GM23338 (cell line): Measurements from ENCODE around the gene GAREM1. TPM values are rescaled to one million over a fixed set of nuclear protein-coding genes. Genes with fewer than 3 reads are reported as not detected.

Experiments
- ATAC-seq: fragments of 200-7000 bp; cut with Tn5 transposase; 3 replicates; pipeline ENCODE4 v1.9.1; 2020
- DNase-seq: peaks from one replicate; pipeline ENCODE4 v3.0.0-alpha.2; 2015; ENCODE audit warnings: low spot score
- H2AFZ ChIP-seq: fragments of 200-600 bp; sonication (generic); 2 replicates; pipeline ENCODE4 v1.8.0; 2016; ENCODE audit warnings: antibody characterized with exemption, mild to moderate bottlenecking, moderate library complexity
- H3F3A ChIP-seq: fragments of 200-600 bp; sonication (generic); replicated peaks from 2 replicates; pipeline ENCODE4 v1.8.0; 2017; ENCODE audit warnings: antibody characterized with exemption, mixed run types, low read depth
- H3K27ac ChIP-seq: fragments of 200-600 bp; sonication (generic); 2 replicates; pipeline ENCODE4 v1.6.1; 2016; ENCODE audit warnings: low read depth
- H3K27me3 ChIP-seq: fragments of 200-600 bp; sonication (generic); 2 replicates; pipeline ENCODE4 v1.8.0; 2016; ENCODE audit warnings: mild to moderate bottlenecking, mixed run types, moderate library complexity; ENCODE audit not compliant: insufficient read depth
- H3K36me3 ChIP-seq: fragments of 200-600 bp; sonication (generic); 2 replicates; pipeline ENCODE4 v1.8.0; 2016; ENCODE audit warnings: mild to moderate bottlenecking; ENCODE audit not compliant: insufficient read depth
- H3K4me1 ChIP-seq: fragments of 200-600 bp; sonication (generic); 2 replicates; pipeline ENCODE4 v1.8.0; 2016; ENCODE audit warnings: mild to moderate bottlenecking, moderate library complexity; ENCODE audit not compliant: insufficient read depth
- H3K4me2 ChIP-seq: fragments of 200-600 bp; sonication (generic); 2 replicates; pipeline ENCODE4 v1.7.1; 2017; ENCODE audit warnings: mixed run types
- H3K4me3 ChIP-seq: fragments of 200-600 bp; sonication (generic); 2 replicates; pipeline ENCODE4 v1.6.1; 2016; ENCODE audit warnings: mixed run types
- H3K79me2 ChIP-seq: fragments of 200-600 bp; sonication (generic); replicated peaks from 2 replicates; pipeline ENCODE4 v1.8.0; 2017; ENCODE audit warnings: mild to moderate bottlenecking; ENCODE audit not compliant: insufficient read depth
- H3K9me2 ChIP-seq: fragments of 200-600 bp; sonication (generic); 2 replicates; pipeline ENCODE4 v1.8.0; 2017; ENCODE audit not compliant: insufficient read depth
- H4K20me1 ChIP-seq: fragments of 200-600 bp; sonication (generic); replicated peaks from 2 replicates; pipeline ENCODE4 v1.8.0; 2017; ENCODE audit warnings: mild to moderate bottlenecking; ENCODE audit not compliant: insufficient read depth
- H3K27ac Mint-ChIP-seq: 2 replicates; pipeline ENCODE4 v1.8.0; 2020; ENCODE audit warnings: inconsistent platforms, mild to moderate bottlenecking, moderate library complexity, mixed read lengths
- H3K27me3 Mint-ChIP-seq: 3 replicates; pipeline ENCODE4 v1.8.0; 2022; ENCODE audit warnings: low read depth, mild to moderate bottlenecking, moderate library complexity, mixed read lengths, inconsistent platforms; ENCODE audit not compliant: insufficient read depth, poor library complexity
- H3K36me3 Mint-ChIP-seq: 3 replicates; pipeline ENCODE4 v1.8.0; 2021; ENCODE audit warnings: low read depth, mild to moderate bottlenecking, inconsistent platforms, moderate library complexity, mixed read lengths
- H3K4me1 Mint-ChIP-seq: 3 replicates; pipeline ENCODE4 v1.8.0; 2020; ENCODE audit warnings: mild to moderate bottlenecking, inconsistent platforms, mixed read lengths
- H3K4me3 Mint-ChIP-seq: 3 replicates; pipeline ENCODE4 v1.8.0; 2021; ENCODE audit warnings: moderate library complexity, mild to moderate bottlenecking, inconsistent platforms, mixed read lengths
- H3K9me3 Mint-ChIP-seq: 3 replicates; pipeline ENCODE4 v1.8.0; 2020; ENCODE audit warnings: moderate library complexity, mild to moderate bottlenecking, inconsistent platforms, mixed read lengths
- CREB1 ChIP-seq: fragments of 250-450 bp; sonication (Bioruptor Pico); IDR thresholded peaks from 2 replicates; pipeline ENCODE4 v1.5.0; 2020; ENCODE audit warnings: low read depth, mild to moderate bottlenecking, moderate library complexity
- EZH2 ChIP-seq: fragments of 200-600 bp; sonication (generic); IDR thresholded peaks from one replicate; pipeline ENCODE4 v1.8.0; 2017; ENCODE audit warnings: antibody characterized with exemption, mild to moderate bottlenecking, low read depth; ENCODE audit not compliant: unreplicated experiment
- EZH2phosphoT487 ChIP-seq: fragments of 200-600 bp; sonication (generic); IDR thresholded peaks from one replicate; pipeline ENCODE4 v1.8.1; 2018; ENCODE audit warnings: antibody characterized with exemption; ENCODE audit not compliant: unreplicated experiment
- JUNB ChIP-seq: IDR thresholded peaks from one replicate; pipeline ENCODE4 v1.6.1; 2016; ENCODE audit warnings: antibody characterized with exemption; ENCODE audit not compliant: unreplicated experiment
- NANOG ChIP-seq: IDR thresholded peaks from 2 replicates; pipeline ENCODE4 v1.6.1; 2016; ENCODE audit warnings: antibody characterized with exemption, borderline replicate concordance
- POLR2AphosphoS5 ChIP-seq: IDR thresholded peaks from 2 replicates; pipeline ENCODE4 v1.6.1; 2016; ENCODE audit warnings: antibody characterized with exemption, low read depth
- STAT1 ChIP-seq: IDR thresholded peaks from one replicate; pipeline ENCODE4 v1.6.1; 2016; ENCODE audit warnings: antibody characterized with exemption; ENCODE audit not compliant: unreplicated experiment
- ZNF114 ChIP-seq: fragments of 250-450 bp; sonication (Bioruptor Pico); IDR thresholded peaks from 2 replicates; pipeline ENCODE4 v1.5.0; 2020; ENCODE audit warnings: mild to moderate bottlenecking, moderate library complexity
- ZNF331 ChIP-seq: fragments of 250-450 bp; sonication (Bioruptor Pico); IDR thresholded peaks from 2 replicates; pipeline ENCODE4 v1.5.0; 2020; ENCODE audit warnings: low read depth, mild to moderate bottlenecking, moderate library complexity
- polyA plus RNA-seq: library from polyadenylated mRNA; unstranded; fragments of >200 nt; fragmentation: Nextera tagmentation; extraction: Ambion mirVana; gene quantifications from 2 replicates; pipeline ENCODE4 v1.2.1, GENCODE V29; 2016
- total RNA-seq: library from RNA; depleted of rRNA; stranded (reverse); fragments of >200 nt; shearing (Covaris generic); gene quantifications from 2 replicates; pipeline ENCODE4 v1.2.3, GENCODE V29; 2014
- TF ChIP-seq, protein P1 (sequence below), 2 experiments: fragments of 200-600 bp in 1 of 2; sonication (generic) in 1 of 2; conservative IDR thresholded peaks; 2 replicates each; pipeline versions ENCODE4 v1.5.1 to v1.6.1; 2016 to 2017; ENCODE audit warnings: antibody characterized with exemption in 2 of 2, low read depth in 2 of 2, mild to moderate bottlenecking in 2 of 2, moderate library complexity in 1 of 2
- TF ChIP-seq, protein P2 (sequence below): IDR thresholded peaks from 2 replicates; pipeline ENCODE4 v1.6.1; 2016; ENCODE audit warnings: antibody characterized with exemption
- TF ChIP-seq, protein P3 (sequence below): fragments of 250-450 bp; sonication (Bioruptor Pico); IDR thresholded peaks from 2 replicates; pipeline ENCODE4 v1.5.0; 2020; ENCODE audit warnings: mild to moderate bottlenecking, moderate library complexity
- TF ChIP-seq, protein P4 (sequence below): IDR thresholded peaks from one replicate; pipeline ENCODE4 v1.6.1; 2018; ENCODE audit warnings: antibody characterized with exemption; ENCODE audit not compliant: unreplicated experiment

The GAREM1 gene
- total and polyA plus RNA-seq, 2 experiments from 2014 or later = 2.7 to 6.0 TPM

DNA sequence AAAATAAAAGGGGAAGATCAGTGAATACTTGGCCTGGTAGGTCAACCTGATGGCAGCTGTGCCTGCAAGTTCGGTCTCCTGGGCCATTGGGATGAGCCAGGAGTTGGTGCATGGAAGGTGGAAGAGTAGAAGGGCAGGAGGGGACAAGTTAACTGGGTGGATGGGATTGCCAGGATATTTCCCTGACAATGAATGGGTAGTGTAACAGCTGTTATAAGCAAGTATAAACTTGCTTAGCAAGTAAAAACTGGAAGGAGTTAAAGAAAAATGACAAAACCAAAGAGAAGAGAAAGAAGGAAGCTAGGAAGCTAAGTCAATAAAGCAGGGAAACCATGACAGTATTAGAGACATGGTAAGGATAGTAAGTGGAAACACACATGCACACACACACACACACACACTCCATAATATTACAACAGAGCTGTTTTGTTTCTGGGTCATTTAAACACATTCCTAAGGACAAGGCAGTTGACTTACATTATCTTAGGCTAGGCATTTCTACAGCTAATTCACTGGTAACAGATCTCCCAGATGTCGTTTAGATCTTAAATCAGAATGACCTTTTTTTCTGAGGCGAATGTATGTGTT is 251.2 kb downstream of the GAREM1 start:
- ATAC-seq = no peak
- Mint-ChIP-seq H3K27ac (no peak overlapping the region), H3K4me1 (no peaks in the 10 kb centered on the region)

More for the DNA sequence above, 251.2 kb downstream of the GAREM1 start:
- H3K36me3 ChIP-seq = no peaks in the 10 kb centered on the region
- no peaks in the 10 kb centered on the region for H4K20me1 ChIP-seq
- H3K36me3 Mint-ChIP-seq = no peaks in the 10 kb centered on the region
- no peak overlapping the region for H3K4me2 ChIP-seq
- H3K27me3 ChIP-seq = no peaks in the 10 kb centered on the region
- H3K4me1 ChIP-seq = no peaks in the 10 kb centered on the region
- H3K27me3 Mint-ChIP-seq = no peaks in the 10 kb centered on the region
- no peak for DNase-seq
- no peaks in the 10 kb centered on the region for H3F3A ChIP-seq
- no peaks in the 10 kb centered on the region for H3K79me2 ChIP-seq
- no peak overlapping the region for H2AFZ ChIP-seq
- TF ChIP-seq STAT1 = no peak
- TF ChIP-seq, protein P1, sequence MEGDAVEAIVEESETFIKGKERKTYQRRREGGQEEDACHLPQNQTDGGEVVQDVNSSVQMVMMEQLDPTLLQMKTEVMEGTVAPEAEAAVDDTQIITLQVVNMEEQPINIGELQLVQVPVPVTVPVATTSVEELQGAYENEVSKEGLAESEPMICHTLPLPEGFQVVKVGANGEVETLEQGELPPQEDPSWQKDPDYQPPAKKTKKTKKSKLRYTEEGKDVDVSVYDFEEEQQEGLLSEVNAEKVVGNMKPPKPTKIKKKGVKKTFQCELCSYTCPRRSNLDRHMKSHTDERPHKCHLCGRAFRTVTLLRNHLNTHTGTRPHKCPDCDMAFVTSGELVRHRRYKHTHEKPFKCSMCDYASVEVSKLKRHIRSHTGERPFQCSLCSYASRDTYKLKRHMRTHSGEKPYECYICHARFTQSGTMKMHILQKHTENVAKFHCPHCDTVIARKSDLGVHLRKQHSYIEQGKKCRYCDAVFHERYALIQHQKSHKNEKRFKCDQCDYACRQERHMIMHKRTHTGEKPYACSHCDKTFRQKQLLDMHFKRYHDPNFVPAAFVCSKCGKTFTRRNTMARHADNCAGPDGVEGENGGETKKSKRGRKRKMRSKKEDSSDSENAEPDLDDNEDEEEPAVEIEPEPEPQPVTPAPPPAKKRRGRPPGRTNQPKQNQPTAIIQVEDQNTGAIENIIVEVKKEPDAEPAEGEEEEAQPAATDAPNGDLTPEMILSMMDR (conservative IDR thresholded peaks at IDR 0.05; ENCODE audit: low read depth in 2 of 2) = no peak
- no peak for TF ChIP-seq JUNB
- TF ChIP-seq, protein P2, sequence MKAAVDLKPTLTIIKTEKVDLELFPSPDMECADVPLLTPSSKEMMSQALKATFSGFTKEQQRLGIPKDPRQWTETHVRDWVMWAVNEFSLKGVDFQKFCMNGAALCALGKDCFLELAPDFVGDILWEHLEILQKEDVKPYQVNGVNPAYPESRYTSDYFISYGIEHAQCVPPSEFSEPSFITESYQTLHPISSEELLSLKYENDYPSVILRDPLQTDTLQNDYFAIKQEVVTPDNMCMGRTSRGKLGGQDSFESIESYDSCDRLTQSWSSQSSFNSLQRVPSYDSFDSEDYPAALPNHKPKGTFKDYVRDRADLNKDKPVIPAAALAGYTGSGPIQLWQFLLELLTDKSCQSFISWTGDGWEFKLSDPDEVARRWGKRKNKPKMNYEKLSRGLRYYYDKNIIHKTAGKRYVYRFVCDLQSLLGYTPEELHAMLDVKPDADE = no peak
- TF ChIP-seq EZH2phosphoT487 = no peak
- no peak for TF ChIP-seq ZNF331
- no peak for TF ChIP-seq NANOG
- TF ChIP-seq CREB1 (CRISPR knock-in tag) = no peak
- TF ChIP-seq POLR2AphosphoS5 = no peak
- TF ChIP-seq ZNF114 = no peak
- no peak for TF ChIP-seq EZH2
- TF ChIP-seq, protein P3, sequence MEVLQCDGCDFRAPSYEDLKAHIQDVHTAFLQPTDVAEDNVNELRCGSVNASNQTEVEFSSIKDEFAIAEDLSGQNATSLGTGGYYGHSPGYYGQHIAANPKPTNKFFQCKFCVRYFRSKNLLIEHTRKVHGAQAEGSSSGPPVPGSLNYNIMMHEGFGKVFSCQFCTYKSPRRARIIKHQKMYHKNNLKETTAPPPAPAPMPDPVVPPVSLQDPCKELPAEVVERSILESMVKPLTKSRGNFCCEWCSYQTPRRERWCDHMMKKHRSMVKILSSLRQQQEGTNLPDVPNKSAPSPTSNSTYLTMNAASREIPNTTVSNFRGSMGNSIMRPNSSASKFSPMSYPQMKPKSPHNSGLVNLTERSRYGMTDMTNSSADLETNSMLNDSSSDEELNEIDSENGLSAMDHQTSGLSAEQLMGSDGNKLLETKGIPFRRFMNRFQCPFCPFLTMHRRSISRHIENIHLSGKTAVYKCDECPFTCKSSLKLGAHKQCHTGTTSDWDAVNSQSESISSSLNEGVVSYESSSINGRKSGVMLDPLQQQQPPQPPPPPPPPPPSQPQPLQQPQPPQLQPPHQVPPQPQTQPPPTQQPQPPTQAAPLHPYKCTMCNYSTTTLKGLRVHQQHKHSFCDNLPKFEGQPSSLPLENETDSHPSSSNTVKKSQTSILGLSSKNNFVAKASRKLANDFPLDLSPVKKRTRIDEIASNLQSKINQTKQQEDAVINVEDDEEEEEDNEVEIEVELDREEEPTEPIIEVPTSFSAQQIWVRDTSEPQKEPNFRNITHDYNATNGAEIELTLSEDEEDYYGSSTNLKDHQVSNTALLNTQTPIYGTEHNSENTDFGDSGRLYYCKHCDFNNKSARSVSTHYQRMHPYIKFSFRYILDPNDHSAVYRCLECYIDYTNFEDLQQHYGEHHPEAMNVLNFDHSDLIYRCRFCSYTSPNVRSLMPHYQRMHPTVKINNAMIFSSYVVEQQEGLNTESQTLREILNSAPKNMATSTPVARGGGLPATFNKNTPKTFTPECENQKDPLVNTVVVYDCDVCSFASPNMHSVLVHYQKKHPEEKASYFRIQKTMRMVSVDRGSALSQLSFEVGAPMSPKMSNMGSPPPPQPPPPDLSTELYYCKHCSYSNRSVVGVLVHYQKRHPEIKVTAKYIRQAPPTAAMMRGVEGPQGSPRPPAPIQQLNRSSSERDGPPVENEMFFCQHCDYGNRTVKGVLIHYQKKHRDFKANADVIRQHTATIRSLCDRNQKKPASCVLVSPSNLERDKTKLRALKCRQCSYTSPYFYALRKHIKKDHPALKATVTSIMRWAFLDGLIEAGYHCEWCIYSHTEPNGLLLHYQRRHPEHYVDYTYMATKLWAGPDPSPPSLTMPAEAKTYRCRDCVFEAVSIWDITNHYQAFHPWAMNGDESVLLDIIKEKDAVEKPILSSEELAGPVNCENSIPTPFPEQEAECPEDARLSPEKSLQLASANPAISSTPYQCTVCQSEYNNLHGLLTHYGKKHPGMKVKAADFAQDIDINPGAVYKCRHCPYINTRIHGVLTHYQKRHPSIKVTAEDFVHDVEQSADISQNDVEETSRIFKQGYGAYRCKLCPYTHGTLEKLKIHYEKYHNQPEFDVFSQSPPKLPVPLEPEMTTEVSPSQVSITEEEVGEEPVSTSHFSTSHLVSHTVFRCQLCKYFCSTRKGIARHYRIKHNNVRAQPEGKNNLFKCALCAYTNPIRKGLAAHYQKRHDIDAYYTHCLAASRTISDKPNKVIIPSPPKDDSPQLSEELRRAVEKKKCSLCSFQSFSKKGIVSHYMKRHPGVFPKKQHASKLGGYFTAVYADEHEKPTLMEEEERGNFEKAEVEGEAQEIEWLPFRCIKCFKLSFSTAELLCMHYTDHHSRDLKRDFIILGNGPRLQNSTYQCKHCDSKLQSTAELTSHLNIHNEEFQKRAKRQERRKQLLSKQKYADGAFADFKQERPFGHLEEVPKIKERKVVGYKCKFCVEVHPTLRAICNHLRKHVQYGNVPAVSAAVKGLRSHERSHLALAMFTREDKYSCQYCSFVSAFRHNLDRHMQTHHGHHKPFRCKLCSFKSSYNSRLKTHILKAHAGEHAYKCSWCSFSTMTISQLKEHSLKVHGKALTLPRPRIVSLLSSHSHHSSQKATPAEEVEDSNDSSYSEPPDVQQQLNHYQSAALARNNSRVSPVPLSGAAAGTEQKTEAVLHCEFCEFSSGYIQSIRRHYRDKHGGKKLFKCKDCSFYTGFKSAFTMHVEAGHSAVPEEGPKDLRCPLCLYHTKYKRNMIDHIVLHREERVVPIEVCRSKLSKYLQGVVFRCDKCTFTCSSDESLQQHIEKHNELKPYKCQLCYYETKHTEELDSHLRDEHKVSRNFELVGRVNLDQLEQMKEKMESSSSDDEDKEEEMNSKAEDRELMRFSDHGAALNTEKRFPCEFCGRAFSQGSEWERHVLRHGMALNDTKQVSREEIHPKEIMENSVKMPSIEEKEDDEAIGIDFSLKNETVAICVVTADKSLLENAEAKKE (CRISPR knock-in tag) = no peak
- TF ChIP-seq, protein P4, sequence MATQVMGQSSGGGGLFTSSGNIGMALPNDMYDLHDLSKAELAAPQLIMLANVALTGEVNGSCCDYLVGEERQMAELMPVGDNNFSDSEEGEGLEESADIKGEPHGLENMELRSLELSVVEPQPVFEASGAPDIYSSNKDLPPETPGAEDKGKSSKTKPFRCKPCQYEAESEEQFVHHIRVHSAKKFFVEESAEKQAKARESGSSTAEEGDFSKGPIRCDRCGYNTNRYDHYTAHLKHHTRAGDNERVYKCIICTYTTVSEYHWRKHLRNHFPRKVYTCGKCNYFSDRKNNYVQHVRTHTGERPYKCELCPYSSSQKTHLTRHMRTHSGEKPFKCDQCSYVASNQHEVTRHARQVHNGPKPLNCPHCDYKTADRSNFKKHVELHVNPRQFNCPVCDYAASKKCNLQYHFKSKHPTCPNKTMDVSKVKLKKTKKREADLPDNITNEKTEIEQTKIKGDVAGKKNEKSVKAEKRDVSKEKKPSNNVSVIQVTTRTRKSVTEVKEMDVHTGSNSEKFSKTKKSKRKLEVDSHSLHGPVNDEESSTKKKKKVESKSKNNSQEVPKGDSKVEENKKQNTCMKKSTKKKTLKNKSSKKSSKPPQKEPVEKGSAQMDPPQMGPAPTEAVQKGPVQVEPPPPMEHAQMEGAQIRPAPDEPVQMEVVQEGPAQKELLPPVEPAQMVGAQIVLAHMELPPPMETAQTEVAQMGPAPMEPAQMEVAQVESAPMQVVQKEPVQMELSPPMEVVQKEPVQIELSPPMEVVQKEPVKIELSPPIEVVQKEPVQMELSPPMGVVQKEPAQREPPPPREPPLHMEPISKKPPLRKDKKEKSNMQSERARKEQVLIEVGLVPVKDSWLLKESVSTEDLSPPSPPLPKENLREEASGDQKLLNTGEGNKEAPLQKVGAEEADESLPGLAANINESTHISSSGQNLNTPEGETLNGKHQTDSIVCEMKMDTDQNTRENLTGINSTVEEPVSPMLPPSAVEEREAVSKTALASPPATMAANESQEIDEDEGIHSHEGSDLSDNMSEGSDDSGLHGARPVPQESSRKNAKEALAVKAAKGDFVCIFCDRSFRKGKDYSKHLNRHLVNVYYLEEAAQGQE = no peak
- no peak overlapping the region for H3K27ac ChIP-seq
- no peak overlapping the region for H3K4me3 ChIP-seq
- H3K9me3 Mint-ChIP-seq = no peaks in the 10 kb centered on the region
- H3K9me2 ChIP-seq = no peaks in the 10 kb centered on the region
- no peak overlapping the region for H3K4me3 Mint-ChIP-seq
